Endothelial cell (in vitro differentiated cells): ENCODE results near the gene RNF220. TPM values are rescaled to one million over a fixed set of nuclear protein-coding genes. Genes with fewer than 3 reads are reported as not detected.
A peak's percentile ranks its signal among the peaks of the same experiment; 100 is the strongest.
"Not testable (repeated sequence)": the region's sequence is repeated elsewhere in the genome, so short reads cannot be mapped to it uniquely, and the experiment has no call there.

ENCODE experiments used
- DNase-seq: peaks from one replicate; pipeline ENCODE4 v3.0.0; 2021; ENCODE audit warnings: low spot score
- H3K27ac Mint-ChIP-seq: one replicate; pipeline ENCODE4 v1.8.0; 2021; ENCODE audit warnings: mixed read lengths, inconsistent platforms; ENCODE audit not compliant: unreplicated experiment
- H3K27me3 Mint-ChIP-seq: one replicate; pipeline ENCODE4 v1.8.0; 2021; ENCODE audit warnings: mild to moderate bottlenecking, moderate library complexity, mixed read lengths, inconsistent platforms; ENCODE audit not compliant: unreplicated experiment
- H3K36me3 Mint-ChIP-seq: one replicate; pipeline ENCODE4 v1.8.0; 2021; ENCODE audit warnings: mild to moderate bottlenecking, low read depth, mixed read lengths, inconsistent platforms; ENCODE audit not compliant: unreplicated experiment
- H3K4me1 Mint-ChIP-seq: one replicate; pipeline ENCODE4 v1.8.0; 2021; ENCODE audit warnings: mild to moderate bottlenecking, mixed read lengths, inconsistent platforms; ENCODE audit not compliant: unreplicated experiment
- H3K4me3 Mint-ChIP-seq: one replicate; pipeline ENCODE4 v1.8.0; 2021; ENCODE audit warnings: mild to moderate bottlenecking, mixed read lengths, inconsistent platforms; ENCODE audit not compliant: unreplicated experiment
- H3K9me3 Mint-ChIP-seq: one replicate; pipeline ENCODE4 v1.8.0; 2021; ENCODE audit warnings: mixed read lengths, inconsistent platforms; ENCODE audit not compliant: unreplicated experiment
- CTCF ChIP-seq: fragments of 200-600 bp; sonication (generic); IDR thresholded peaks from one replicate; pipeline ENCODE4 v1.5.0; 2021; ENCODE audit warnings: antibody characterized with exemption; ENCODE audit not compliant: unreplicated experiment
- total RNA-seq: library from RNA; stranded (reverse); fragmentation: NEBNext Ultra II Directional; extraction: Animal tissue kit (Norgen Biotek cat#: 25700); gene quantifications from one replicate; pipeline ENCODE4 v1.2.1, GENCODE V29; 2021; ENCODE audit not compliant: unreplicated experiment

RNF220 gene
- total RNA-seq, 1 donor from 2014 or later: 87.5 TPM

DNA sequence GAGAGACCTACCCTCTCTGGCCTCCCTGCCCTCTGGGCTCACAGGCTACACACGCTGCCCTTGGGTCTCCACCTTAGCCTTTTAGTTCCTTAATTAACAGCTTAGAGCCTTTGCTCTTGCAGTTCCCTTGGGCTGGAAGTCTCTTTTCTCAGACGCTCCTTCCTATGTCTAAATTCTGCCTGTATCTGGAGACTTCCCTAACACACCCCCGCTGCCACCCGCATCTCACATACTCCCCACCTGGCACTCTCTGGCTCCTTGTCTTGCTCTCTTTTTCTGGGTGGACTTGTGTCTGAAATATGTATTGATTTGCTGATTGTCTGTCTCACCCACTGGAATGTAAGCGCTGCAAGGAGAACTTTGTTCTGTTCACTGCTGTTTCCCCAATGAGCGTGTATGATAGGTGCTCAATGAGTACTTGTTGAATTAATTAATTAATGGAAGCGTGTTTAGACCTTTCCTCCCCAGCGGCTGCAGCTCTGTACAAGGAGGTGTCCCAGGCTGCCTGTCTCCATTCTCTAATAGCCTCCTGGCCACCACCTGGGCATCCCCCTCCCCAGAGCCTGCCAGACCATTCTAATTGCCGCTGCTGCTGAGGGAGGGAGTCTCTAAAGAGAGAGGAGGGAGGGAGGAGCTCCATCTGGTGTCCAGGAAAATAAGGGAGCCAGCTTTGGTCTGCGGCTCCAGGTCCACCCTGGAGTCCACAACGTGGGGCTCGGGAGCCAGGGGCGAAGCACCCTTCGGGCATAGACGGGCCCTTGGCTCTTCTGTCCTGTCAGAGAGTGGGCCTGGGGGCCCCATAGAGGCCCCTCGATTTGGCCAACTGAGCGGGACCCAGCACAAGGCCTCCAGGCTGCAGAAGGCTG is 95.4 kb downstream of the RNF220 start:
- Mint-ChIP-seq H3K4me3 (no peak overlapping the region), H3K27me3 (peaks cover 11% of the 10 kb centered on the region), H3K36me3 (peaks cover 7% of the 10 kb centered on the region), H3K9me3 (no peaks in the 10 kb centered on the region), H3K27ac (no peak overlapping the region), H3K4me1 (peaks cover 15% of the 10 kb centered on the region)
- no peak for TF ChIP-seq CTCF
- peak; percentile 55 for DNase-seq

- Mint-ChIP-seq H3K4me3 (no peak overlapping the region), H3K4me1 (peaks cover 15% of the 10 kb centered on the region), H3K9me3 (no peaks in the 10 kb centered on the region), H3K36me3 (peaks cover 7% of the 10 kb centered on the region), H3K27ac (peak overlapping the region; percentile 81), H3K27me3 (peaks cover 14% of the 10 kb centered on the region)
- DNase-seq: peak; percentile 28
- TF ChIP-seq CTCF: no peak
These were observed 96.2 kb downstream of the RNF220 start for GRCh38 chr1:44501047-44501890.

GRCh38 chr1:44502823-44503222 is 97.8 kb downstream of the RNF220 start:
- not testable (repeated sequence) for H3K4me3 Mint-ChIP-seq, H3K9me3 Mint-ChIP-seq, DNase-seq, H3K27ac Mint-ChIP-seq, H3K36me3 Mint-ChIP-seq
- Mint-ChIP-seq H3K4me1 (peaks cover 26% of the 10 kb centered on the region), H3K27me3 (peaks cover 20% of the 10 kb centered on the region)

- DNase-seq: no peak
- H3K36me3 Mint-ChIP-seq: peaks cover 7% of the 10 kb centered on the region
- peak overlapping the region; percentile 62 for H3K27ac Mint-ChIP-seq
- H3K4me1 Mint-ChIP-seq: peaks cover 31% of the 10 kb centered on the region
- peaks cover 20% of the 10 kb centered on the region for H3K27me3 Mint-ChIP-seq
- no peak for TF ChIP-seq CTCF
- H3K4me3 Mint-ChIP-seq: no peak overlapping the region
- H3K9me3 Mint-ChIP-seq: no peaks in the 10 kb centered on the region
These were observed 98.6 kb downstream of the RNF220 start for GRCh38 chr1:44503625-44504024.

- H3K4me1 Mint-ChIP-seq: peaks cover 41% of the 10 kb centered on the region
- no peak overlapping the region for H3K27ac Mint-ChIP-seq
- no peaks in the 10 kb centered on the region for H3K9me3 Mint-ChIP-seq
- DNase-seq: no peak
- H3K27me3 Mint-ChIP-seq: peaks cover 20% of the 10 kb centered on the region
- H3K36me3 Mint-ChIP-seq: peaks cover 7% of the 10 kb centered on the region
- no peak overlapping the region for H3K4me3 Mint-ChIP-seq
- TF ChIP-seq CTCF: no peak
These were observed 100.3 kb downstream of the RNF220 start for GRCh38 chr1:44505210-44505993.
